Rectal smooth muscle tissue (tissue), 1 donor: Measurements from ENCODE around the gene ZIC1.
A peak's percentile ranks its signal among the peaks of the same experiment; 100 is the strongest.

ENCODE experiments used
- H3K27ac ChIP-seq: one replicate; pipeline ENCODE4 v1.7.0; 2013; ENCODE audit warnings: low read depth, low read length, inconsistent platforms
- H3K27me3 ChIP-seq: one replicate; pipeline ENCODE4 v1.7.0; 2013; ENCODE audit warnings: low read length; ENCODE audit not compliant: control insufficient read depth, insufficient read depth
- H3K36me3 ChIP-seq: one replicate; pipeline ENCODE4 v1.7.0; 2013; ENCODE audit warnings: low read length; ENCODE audit not compliant: control insufficient read depth, insufficient read depth
- H3K4me1 ChIP-seq: one replicate; pipeline ENCODE4 v1.7.0; 2013; ENCODE audit warnings: low read length; ENCODE audit not compliant: control insufficient read depth, insufficient read depth
- H3K4me3 ChIP-seq: one replicate; pipeline ENCODE4 v1.7.0; 2013; ENCODE audit warnings: low read length
- H3K9ac ChIP-seq: one replicate; pipeline ENCODE4 v1.7.0; 2013; ENCODE audit warnings: low read length

The ZIC1 gene

DNA sequence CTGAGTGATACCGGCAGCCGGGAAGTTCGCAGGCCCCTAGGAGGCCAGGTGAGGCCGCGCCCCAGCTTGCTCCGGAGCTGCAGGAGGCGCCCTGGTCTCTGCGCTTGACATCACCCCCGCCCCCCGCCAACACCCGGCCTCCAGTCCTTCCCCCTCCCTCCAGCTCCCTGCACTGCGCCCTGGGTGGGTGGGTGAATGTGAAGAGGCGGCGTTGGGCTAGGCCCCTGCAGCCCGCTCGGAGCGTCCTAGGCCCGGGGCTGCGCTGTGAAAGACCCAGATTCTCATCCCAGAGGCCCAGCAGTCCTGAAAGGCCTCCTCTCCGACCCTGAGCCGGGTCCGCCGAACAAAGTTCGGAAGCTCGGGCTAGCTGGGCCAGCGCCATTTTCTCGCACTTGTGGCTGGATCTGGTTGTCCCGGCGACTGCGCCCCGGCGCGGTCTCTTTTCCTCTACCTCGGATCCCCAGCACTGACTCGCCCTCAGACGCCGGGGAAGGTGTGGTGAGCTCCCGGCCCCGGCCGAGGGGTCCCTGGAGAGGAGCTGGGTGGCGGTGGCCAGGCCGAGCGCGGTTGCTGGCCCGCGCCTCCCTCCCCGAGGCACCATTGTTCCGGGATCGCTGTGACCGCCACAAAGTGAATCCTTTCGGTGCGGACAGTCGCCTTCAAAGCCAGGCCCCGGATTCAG, 15.8 kb upstream of the ZIC1 start:
- H3K27me3 ChIP-seq: peaks cover 56% of the 10 kb centered on the region

DNA sequence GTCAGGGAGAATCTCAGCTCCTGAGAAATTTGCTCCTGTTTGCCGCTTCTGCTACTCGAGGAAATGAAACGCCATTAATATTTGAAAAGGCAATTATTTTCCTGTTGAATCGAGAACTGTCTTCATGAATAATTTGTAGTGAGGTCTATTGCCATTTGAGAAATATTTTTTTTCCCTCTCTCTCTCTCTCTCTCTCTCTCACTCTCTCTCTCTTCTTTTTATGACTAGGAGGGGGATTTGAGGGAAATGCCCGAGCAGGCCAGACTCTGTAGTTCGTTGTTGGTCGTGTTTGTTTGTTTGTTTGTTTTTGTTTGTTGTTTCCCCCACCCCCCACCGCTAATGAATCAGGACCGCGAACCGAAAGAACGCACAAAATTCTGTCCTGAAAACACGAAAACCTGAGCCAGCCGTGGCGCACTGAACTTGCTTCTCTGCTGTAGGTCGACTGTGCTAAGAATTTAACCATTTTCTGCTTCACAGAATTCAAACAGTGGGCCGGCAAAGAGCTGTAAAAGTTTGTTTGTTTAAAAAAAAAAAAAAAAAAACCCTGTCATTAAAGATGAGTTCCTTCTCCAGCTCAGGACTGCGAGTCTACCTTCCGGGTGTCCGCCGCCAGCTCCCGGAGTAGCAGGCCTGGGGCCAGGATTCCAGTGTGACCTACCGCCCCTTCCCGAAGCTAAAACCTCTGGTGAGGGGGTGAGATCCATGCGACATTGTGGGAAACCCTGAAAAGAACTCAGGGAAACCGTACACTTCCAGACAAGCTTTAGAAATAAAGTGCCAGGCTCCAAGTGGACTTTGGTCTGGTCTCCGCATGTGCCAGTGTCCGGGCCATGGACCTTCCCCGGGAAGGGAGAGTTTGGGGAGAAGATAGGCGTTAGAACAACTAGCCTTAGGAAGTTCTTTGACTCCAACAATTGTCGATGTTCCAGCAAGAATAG, 15.0 kb upstream of the ZIC1 start:
- no peak overlapping the region for H3K9ac ChIP-seq
- H3K4me3 ChIP-seq: peak overlapping the region; percentile 34
- peaks cover 56% of the 10 kb centered on the region for H3K27me3 ChIP-seq
- H3K36me3 ChIP-seq: no peaks in the 10 kb centered on the region
- peaks cover 8% of the 10 kb centered on the region for H3K4me1 ChIP-seq
- no peak overlapping the region for H3K27ac ChIP-seq

More for the DNA sequence above, 15.8 kb upstream of the ZIC1 start:
- Histone ChIP-seq H3K36me3 (no peaks in the 10 kb centered on the region), H3K4me3 (peak overlapping the region; percentile 34), H3K9ac (no peak overlapping the region), H3K4me1 (peaks cover 8% of the 10 kb centered on the region), H3K27ac (no peak overlapping the region)

DNA sequence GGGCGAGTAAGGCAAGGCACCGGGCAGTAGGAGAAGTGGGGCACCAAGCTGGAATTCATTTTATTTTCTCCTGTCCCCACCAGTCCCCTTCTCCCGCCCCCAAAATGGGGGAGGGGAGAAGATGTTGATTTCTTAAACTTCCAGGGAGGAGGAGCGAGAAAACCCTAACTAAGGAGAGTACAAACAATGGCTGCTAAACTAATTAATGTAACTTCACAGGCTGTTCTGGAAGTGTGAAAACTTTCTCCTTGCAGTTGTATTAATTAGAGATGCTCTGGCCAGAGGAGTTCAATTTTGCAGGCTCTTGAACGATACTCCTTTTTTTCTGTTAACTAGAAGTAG, 14.3 kb upstream of the ZIC1 start:
- H3K36me3 ChIP-seq: no peaks in the 10 kb centered on the region
- H3K9ac ChIP-seq: no peak overlapping the region
- H3K27ac ChIP-seq: no peak overlapping the region
- H3K27me3 ChIP-seq: peaks cover 52% of the 10 kb centered on the region
- H3K4me3 ChIP-seq: no peak overlapping the region
- peaks cover 8% of the 10 kb centered on the region for H3K4me1 ChIP-seq

DNA sequence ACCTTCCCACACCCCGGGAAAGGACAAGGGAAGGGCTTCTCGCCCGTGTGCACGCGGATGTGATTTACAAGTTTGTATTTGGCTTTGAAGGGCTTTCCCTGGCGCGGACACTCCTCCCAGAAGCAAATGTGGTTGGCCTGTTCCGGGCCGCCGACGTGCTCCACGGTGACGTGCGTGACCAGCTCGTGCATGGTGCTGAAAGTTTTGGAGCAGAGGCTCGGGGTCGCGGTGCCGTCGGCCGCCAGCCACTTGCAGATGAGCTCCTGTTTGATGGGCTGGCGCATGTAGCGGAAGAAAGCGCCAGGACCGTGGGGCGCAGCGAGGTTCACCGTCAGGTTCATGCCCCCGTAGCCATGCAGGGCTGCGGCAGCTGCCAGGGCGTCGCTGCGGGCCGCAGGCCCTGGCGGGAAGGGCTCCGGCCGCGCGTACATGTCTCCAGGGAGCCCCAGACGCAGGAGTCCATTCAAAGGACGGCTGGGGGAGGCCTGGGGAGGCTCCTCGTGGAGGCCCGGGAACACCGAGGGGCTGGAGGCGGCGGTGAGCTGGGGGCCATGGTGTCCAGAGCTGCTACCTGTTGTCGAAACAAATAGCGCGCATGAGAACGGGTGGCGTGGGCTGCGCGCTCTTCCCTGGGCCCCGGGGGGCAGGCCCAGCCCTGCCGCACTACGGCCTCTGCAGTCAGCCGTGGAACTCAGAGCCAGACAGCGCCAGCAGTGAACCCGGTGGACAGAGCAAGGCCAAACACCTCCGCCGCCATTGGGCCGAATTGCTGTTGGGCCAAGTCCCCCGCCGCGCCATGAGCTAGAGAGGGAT, 13.1 kb upstream of the ZIC1 start:
- no peak overlapping the region for H3K27ac ChIP-seq
- H3K4me3 ChIP-seq: no peak overlapping the region
- H3K27me3 ChIP-seq: peaks cover 44% of the 10 kb centered on the region
- H3K4me1 ChIP-seq: peaks cover 8% of the 10 kb centered on the region
- H3K9ac ChIP-seq: no peak overlapping the region
- no peaks in the 10 kb centered on the region for H3K36me3 ChIP-seq

DNA sequence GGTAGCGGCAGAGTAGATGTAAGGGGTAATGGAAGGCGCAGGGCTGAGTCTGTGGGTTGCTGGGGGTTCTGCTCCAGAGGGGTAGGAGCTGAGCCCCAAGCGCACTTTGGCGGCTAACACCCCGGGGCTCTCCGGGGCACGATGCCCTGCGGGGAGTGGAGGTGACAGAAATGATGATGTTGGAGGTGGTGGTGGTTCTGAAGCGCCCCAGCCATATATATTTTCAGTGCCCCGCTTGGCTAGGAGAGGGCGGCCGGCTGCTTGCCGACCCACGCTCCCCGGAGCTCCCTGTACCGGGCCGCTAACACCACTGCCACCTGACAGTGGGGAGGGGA, 12.5 kb upstream of the ZIC1 start:
- no peaks in the 10 kb centered on the region for H3K36me3 ChIP-seq
- H3K27me3 ChIP-seq: peaks cover 41% of the 10 kb centered on the region
- H3K27ac ChIP-seq: no peak overlapping the region

DNA sequence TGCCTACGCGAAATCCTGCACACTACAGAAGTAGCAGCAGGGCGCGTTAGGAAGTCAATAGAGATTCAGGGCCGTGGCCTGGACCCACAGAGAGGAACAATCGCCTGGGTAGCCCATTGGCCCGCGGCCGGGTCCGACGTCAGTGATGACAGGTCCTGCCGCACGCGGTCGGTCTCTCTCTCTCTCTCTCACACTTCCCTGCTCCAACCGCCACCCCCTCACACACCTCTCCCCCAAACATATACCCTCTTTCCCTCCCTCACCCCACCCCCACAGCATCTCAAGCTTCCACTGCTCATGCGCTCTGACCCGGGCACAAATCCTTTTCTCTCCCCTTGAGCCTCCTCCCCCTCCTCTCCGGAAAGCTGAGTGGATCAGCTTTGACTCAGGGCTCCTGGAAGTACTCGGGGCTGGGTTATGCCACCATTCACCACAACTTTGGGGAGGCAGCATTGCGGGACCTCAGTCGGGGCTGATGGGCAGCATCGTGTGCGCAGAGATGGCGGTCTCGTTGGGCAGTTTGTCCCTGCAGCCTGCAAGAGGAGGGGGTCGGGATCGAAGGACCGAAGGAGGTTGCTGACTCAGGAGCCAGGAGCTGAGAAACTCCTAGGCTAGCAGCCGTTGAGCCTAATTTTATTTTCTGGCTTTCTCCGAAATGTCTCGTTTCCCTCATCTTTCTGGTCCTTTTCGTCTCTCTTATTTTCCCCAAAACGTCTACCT, 11.8 kb upstream of the ZIC1 start:
- no peak overlapping the region for H3K4me3 ChIP-seq
- H3K36me3 ChIP-seq: no peaks in the 10 kb centered on the region
- H3K27me3 ChIP-seq: peaks cover 35% of the 10 kb centered on the region
- peaks cover 8% of the 10 kb centered on the region for H3K4me1 ChIP-seq
- H3K27ac ChIP-seq: no peak overlapping the region
- no peak overlapping the region for H3K9ac ChIP-seq

More for the DNA sequence above, 12.5 kb upstream of the ZIC1 start:
- Histone ChIP-seq H3K4me3 (no peak overlapping the region), H3K4me1 (peaks cover 8% of the 10 kb centered on the region), H3K9ac (no peak overlapping the region)

DNA sequence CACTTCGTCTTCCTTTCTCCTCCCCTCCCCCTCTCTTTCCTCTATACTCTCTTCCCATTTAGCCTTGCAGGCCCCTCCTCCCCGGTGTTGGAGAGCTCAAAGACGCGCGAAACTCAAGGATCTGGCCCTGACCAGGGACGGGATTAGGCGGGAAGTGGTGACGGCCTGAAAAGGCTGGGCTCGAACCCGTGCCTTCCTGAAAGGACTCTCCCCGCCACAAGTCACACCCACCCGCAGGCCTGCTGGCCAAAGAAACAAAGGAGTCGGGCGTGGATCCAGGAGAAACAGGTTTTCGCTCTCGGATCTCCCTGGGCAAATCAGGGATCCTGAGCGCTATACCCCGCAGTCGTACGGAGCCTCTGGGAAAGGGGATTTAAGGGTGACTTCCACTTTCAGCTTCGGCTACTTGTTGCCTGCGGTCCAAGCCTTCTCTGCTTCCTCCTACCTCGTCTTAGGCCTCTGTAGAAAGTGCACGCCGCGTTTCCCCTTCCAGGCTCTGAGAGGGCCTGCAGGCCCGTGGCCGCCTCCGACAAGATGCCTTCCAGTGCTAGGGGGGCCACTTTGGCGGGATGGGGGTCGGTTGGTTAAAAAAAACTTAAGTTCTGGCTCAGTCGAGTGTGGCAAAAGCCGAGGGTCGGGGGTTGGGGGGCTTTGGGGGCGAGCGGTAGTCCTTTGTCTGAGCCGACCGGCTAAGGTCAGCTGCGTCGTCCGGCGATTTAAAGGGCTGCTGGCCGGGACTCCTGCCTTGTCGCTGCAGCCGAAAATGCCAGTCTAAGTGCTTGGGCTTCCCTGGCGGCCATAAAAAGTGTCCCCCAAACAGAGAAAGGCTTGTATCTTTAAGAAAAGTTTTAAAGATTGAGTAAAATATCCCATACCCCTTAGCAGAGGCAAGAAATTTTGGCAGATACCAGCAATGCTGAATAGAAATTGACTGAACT, 11.0 kb upstream of the ZIC1 start:
- Histone ChIP-seq H3K36me3 (no peaks in the 10 kb centered on the region), H3K9ac (no peak overlapping the region), H3K27me3 (peaks cover 33% of the 10 kb centered on the region)

DNA sequence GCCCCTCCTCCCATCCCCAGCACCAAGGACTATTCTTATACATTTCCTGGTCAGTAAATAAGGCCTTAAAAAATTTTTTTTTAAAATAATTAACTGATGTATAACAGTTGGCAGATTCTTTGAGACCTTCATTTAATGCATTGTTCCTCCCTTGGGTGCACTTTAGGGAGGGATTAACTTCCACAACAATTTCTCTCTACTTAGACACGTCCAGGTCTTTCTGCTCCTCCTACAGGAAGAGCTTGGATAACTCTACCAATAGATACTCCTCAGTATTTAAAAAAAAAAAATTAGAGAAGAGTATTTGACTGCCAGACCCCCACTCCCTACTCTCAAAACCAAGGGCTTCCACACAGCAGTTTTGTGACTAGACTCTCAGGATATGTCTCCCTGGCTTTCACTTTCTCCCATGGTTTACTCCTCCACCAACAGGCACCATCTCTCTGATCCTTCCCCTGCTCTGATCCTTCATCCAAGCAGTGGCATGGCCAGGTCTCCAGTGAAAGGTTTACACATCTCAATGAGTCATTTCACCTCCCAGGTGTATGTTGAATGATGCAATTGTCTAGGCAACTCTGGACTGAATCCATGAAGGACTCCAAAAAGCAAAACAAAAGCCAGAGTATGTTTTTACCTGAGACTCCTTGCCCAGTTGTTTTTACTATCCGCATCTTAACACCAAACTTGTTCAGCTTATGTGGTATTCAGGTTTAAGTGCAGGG, 10.2 kb upstream of the ZIC1 start:
- H3K36me3 ChIP-seq: no peaks in the 10 kb centered on the region
- peaks cover 26% of the 10 kb centered on the region for H3K27me3 ChIP-seq
- no peak overlapping the region for H3K4me3 ChIP-seq
- peaks cover under 1% of the 10 kb centered on the region for H3K4me1 ChIP-seq
- no peak overlapping the region for H3K9ac ChIP-seq
- H3K27ac ChIP-seq: no peak overlapping the region

More for the DNA sequence above, 11.0 kb upstream of the ZIC1 start:
- Histone ChIP-seq H3K27ac (no peak overlapping the region), H3K4me3 (no peak overlapping the region), H3K4me1 (peaks cover 4% of the 10 kb centered on the region)

DNA sequence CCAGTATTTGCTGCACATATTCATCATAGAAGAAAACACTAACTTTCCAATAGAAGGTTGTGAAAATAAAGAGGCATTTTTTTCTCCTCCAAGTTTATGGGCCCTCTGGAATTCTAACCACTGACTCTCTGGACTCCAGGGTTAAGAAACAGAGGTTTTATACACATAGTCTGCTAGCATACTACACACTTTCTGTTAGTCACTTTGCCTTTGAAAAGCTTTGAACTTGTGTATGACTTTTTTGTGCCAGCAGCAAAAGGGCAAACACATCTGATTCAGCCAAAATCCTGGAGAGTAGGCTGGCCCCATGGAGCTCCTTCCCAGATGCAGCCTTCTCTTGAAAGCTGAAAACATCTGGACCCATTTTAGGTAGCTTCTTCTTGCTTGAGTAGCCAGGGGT, 9.1 kb upstream of the ZIC1 start:
- Histone ChIP-seq H3K9ac (no peak overlapping the region), H3K4me1 (no peaks in the 10 kb centered on the region), H3K27me3 (peaks cover 23% of the 10 kb centered on the region), H3K36me3 (no peaks in the 10 kb centered on the region), H3K4me3 (no peak overlapping the region), H3K27ac (no peak overlapping the region)

DNA sequence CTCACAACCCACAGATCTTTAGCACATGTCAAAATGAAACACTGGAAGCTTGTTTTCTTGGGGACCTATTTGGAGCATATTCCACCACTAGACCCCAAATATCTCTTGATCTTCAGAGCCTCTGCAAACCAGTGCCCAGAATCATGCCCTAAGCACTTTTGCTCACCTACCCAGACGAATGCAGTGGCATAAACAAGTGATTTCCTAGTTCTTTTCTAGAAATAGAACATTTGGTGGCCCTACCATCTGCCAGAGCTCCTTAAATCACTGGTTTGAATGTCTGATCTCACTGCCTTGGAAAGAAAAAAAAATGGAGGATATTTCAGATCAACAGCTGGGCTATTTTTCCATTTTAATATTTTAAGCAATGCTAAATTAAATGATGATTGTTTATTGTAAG, 8.2 kb upstream of the ZIC1 start:
- H3K9ac ChIP-seq: no peak overlapping the region
- no peaks in the 10 kb centered on the region for H3K4me1 ChIP-seq
- peaks cover 28% of the 10 kb centered on the region for H3K27me3 ChIP-seq
- H3K4me3 ChIP-seq: no peak overlapping the region
- no peaks in the 10 kb centered on the region for H3K36me3 ChIP-seq
- H3K27ac ChIP-seq: no peak overlapping the region

GRCh38 chr3:147401421-147401820, 7.7 kb upstream of the ZIC1 start:
- H3K27me3 ChIP-seq: peaks cover 28% of the 10 kb centered on the region
- H3K9ac ChIP-seq: no peak overlapping the region
- H3K36me3 ChIP-seq: no peaks in the 10 kb centered on the region
- H3K27ac ChIP-seq: no peak overlapping the region
- no peaks in the 10 kb centered on the region for H3K4me1 ChIP-seq
- H3K4me3 ChIP-seq: no peak overlapping the region
